ENCODE data around the gene REXO5.

Gene REXO5

GRCh38 chr16:20871258-20871657 is 64.9 kb downstream of the REXO5 start:
- no peak for DNase-seq

- DNase-seq, result no peak
These were observed 65.9 kb downstream of the REXO5 start for GRCh38 chr16:20871941-20872815.

- no peak for DNase-seq
These were observed 67.0 kb downstream of the REXO5 start for GRCh38 chr16:20873331-20873730.

GRCh38 chr16:20874088-20874581 is 67.8 kb downstream of the REXO5 start:
- DNase-seq, result no peak

- no peak for DNase-seq
These were observed 69.0 kb downstream of the REXO5 start for GRCh38 chr16:20875355-20875650.

- no peak for DNase-seq
These were observed 72.4 kb downstream of the REXO5 start for GRCh38 chr16:20878682-20879147.

GRCh38 chr16:20879175-20880040 is 73.1 kb downstream of the REXO5 start:
- peak in 1 of 51 donors; percentile 41 for DNase-seq

GRCh38 chr16:20880867-20881502 is 74.7 kb downstream of the REXO5 start:
- DNase-seq, result no peak

GRCh38 chr16:20881503-20881878 is 75.2 kb downstream of the REXO5 start:
- DNase-seq, result no peak

GRCh38 chr16:20883554-20884239 is 77.4 kb downstream of the REXO5 start:
- DNase-seq, result no peak

GRCh38 chr16:20884240-20884556 is 77.9 kb downstream of the REXO5 start:
- DNase-seq, result no peak

GRCh38 chr16:20886320-20886719 is 80.0 kb downstream of the REXO5 start:
- no peak for DNase-seq

- no peak for DNase-seq
These were observed 80.9 kb downstream of the REXO5 start for GRCh38 chr16:20887207-20887606.

GRCh38 chr16:20889625-20890275 is 83.4 kb downstream of the REXO5 start:
- DNase-seq, result no peak

- no peak for DNase-seq
These were observed 88.1 kb downstream of the REXO5 start for GRCh38 chr16:20894388-20894787.

GRCh38 chr16:20897253-20897897 is 91.0 kb downstream of the REXO5 start:
- peak in 1 of 51 donors; percentile 9 for DNase-seq

GRCh38 chr16:20897922-20898321 is 91.6 kb downstream of the REXO5 start:
- DNase-seq, result no peak

GRCh38 chr16:20899071-20899470 is 92.7 kb downstream of the REXO5 start:
- peak in 1 of 51 donors; percentile 60 for DNase-seq

Data from hypothalamus (tissue), 51 donors.